Gastrocnemius medialis (tissue), 4 donors: ENCODE results near the gene DDX27.

ENCODE experiments used
- POLR2A ChIP-seq, 2 donors: fragments of 450-650 bp; IDR thresholded peaks; one replicate each; pipeline ENCODE4 v1.6.1; 2017; ENCODE audit warnings: antibody characterized with exemption in 2 of 2, mild to moderate bottlenecking in 2 of 2, moderate library complexity in 2 of 2
- TF ChIP-seq, protein P1 (sequence below), 5 experiments: fragments of 450-650 bp in 3 of 5; fragments of 200-600 bp in 2 of 5; sonication (generic) in 2 of 5; IDR thresholded peaks in 4 of 5; conservative IDR thresholded peaks in 1 of 5; 1 replicate in 4 of 5; 2 replicates in 1 of 5; pipeline ENCODE4 v1.5.1; 2016 to 2019; ENCODE audit warnings: antibody characterized with exemption in 5 of 5, mild to moderate bottlenecking in 3 of 5, moderate library complexity in 3 of 5

DNA sequence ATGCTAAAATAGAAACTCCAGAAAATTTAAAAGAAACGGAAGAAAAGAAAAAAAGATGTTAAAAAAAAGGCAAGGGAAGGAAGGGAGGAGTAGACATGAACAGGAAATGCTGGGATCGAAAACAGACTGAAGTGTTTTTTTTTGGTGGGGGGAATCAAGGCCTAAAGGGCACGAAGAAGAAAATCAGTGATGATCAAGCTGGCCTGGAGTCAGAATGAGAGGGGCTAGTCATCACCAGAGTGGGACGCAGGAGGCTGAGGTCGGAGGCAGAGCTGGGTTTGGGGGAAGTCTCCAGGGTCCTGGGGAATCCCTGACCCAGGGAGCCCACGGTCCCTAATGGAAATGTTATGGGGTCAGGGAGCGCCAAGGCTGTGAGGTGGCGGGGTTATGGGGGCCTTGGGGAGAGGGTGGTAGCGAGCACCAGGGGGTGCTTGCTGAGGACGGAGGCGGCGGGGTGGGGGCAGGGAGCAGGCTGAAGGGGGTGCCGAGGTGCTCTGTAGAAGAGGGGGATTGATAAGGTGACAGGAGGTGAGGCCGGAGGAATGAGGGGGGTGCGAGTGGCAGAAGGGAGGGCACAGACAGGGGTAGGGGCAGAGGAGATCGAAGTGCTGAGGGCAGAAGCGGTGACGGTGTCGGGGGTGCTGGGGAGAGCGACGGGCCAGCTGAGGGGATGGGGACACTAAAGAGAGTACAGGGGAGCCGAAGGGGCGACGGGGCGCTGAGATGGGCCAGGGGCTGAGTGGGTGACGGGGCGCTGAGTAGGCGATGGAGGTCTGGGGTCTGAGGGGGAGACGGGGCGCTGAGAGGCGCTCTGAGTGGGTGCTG lies 58.0 kb downstream of the DDX27 start:
- TF ChIP-seq, protein P1, sequence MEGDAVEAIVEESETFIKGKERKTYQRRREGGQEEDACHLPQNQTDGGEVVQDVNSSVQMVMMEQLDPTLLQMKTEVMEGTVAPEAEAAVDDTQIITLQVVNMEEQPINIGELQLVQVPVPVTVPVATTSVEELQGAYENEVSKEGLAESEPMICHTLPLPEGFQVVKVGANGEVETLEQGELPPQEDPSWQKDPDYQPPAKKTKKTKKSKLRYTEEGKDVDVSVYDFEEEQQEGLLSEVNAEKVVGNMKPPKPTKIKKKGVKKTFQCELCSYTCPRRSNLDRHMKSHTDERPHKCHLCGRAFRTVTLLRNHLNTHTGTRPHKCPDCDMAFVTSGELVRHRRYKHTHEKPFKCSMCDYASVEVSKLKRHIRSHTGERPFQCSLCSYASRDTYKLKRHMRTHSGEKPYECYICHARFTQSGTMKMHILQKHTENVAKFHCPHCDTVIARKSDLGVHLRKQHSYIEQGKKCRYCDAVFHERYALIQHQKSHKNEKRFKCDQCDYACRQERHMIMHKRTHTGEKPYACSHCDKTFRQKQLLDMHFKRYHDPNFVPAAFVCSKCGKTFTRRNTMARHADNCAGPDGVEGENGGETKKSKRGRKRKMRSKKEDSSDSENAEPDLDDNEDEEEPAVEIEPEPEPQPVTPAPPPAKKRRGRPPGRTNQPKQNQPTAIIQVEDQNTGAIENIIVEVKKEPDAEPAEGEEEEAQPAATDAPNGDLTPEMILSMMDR (IDR thresholded peaks at IDR 0.05 in 4 of 5, conservative IDR thresholded peaks at IDR 0.05 in 1 of 5): no peak
- no peak for TF ChIP-seq POLR2A (IDR thresholded peaks at IDR 0.05)
